K562 (cell line): ENCODE results near the gene SRPK3. TPM values are rescaled to one million over a fixed set of nuclear protein-coding genes. Genes with fewer than 3 reads are reported as not detected.

Experiments used
- ATAC-seq: fragments of 200-7000 bp; cut with Tn5 transposase; 3 replicates; pipeline ENCODE4 v1.9.1; 2020; ENCODE audit warnings: moderate library complexity
- BruUV-seq: library from RNA; stranded (reverse); fragments of 400-500 nt; replicated peaks from 2 replicates; lab custom pipeline; 2021; lab: Mats Ljungman, UMichigan
- CTCF ChIA-PET: fragments of 300-600 bp; formaldehyde crosslinking; extraction: SDS; loops from one replicate; lab custom pipeline; 2021; ENCODE audit warnings: low intra/inter-chr PET ratio; lab: Yijun Ruan, JAX
- POLR2A ChIA-PET: fragments of 300-600, 350-650 bp; sonication (Branson Sonifier 250); formaldehyde crosslinking; extraction: SDS; loops from one replicate; lab custom pipeline; 2021; ENCODE audit warnings: antibody characterized with exemption, inconsistent platforms; lab: Yijun Ruan, JAX
- DNase-seq, 4 experiments: peaks; one replicate each; pipeline versions ENCODE4 v3.0.0 to v3.0.0-alpha.2; 2011 to 2018; ENCODE audit warnings: low spot score in 3 of 4, mixed read lengths in 3 of 4; ENCODE audit errors: extremely low read depth in 1 of 4
- FAIRE-seq: peaks from 2 replicates; lab custom pipeline; 2011; peaks lifted over from hg19 to GRCh38; lab: Jason Lieb, UNC
- H2AFZ ChIP-seq: 2 replicates; pipeline ENCODE4 v1.6.0; 2011; ENCODE audit warnings: low read depth, low read length, control low read depth, inconsistent platforms
- H3K27ac ChIP-seq: fragments of 200-600 bp; 3 replicates; pipeline ENCODE4 v1.8.0; 2011; ENCODE audit warnings: low read depth, mild to moderate bottlenecking, control low read depth, inconsistent platforms, low read length, moderate library complexity, mixed read lengths; ENCODE audit errors: extremely low read depth
- H3K27me3 ChIP-seq, 2 experiments: fragments of 300-600 bp in 1 of 2; 2 replicates in 1 of 2; 3 replicates in 1 of 2; pipeline versions ENCODE4 v1.6.0 to v1.8.0; 2011; ENCODE audit warnings: inconsistent platforms in 2 of 2, low read length in 2 of 2, mild to moderate bottlenecking in 1 of 2, mixed read lengths in 1 of 2, moderate library complexity in 1 of 2; ENCODE audit not compliant: control insufficient read depth in 2 of 2, insufficient read depth in 2 of 2
- H3K36me3 ChIP-seq: fragments of 300-600 bp; 3 replicates; pipeline ENCODE4 v1.8.0; 2011; ENCODE audit warnings: mild to moderate bottlenecking, low read length, inconsistent platforms; ENCODE audit not compliant: control insufficient read depth, insufficient read depth
- H3K4me1 ChIP-seq, 2 experiments: fragments of 200-600 bp in 1 of 2; replicated peaks in 1 of 2; 2 replicates in 1 of 2; 3 replicates in 1 of 2; pipeline versions ENCODE4 v1.5.1 to v1.8.0; 2011; ENCODE audit warnings: inconsistent platforms in 2 of 2, low read length in 2 of 2, mild to moderate bottlenecking in 1 of 2, mixed read lengths in 1 of 2, moderate library complexity in 1 of 2; ENCODE audit not compliant: control insufficient read depth in 2 of 2, insufficient read depth in 2 of 2
- H3K4me2 ChIP-seq: 2 replicates; pipeline ENCODE4 v1.6.1; 2011; ENCODE audit warnings: low read length, control low read depth, inconsistent platforms, mixed read lengths; ENCODE audit not compliant: insufficient read depth
- H3K4me3 ChIP-seq: fragments of 200-600 bp; sonication (generic), shearing (Covaris generic); 2 replicates; pipeline ENCODE4 v1.5.1; 2016; ENCODE audit warnings: control low read depth, inconsistent platforms
- H3K79me2 ChIP-seq: fragments of 200-600 bp; 3 replicates; pipeline ENCODE4 v1.8.0; 2011; ENCODE audit warnings: low read length, inconsistent platforms; ENCODE audit not compliant: control insufficient read depth, insufficient read depth
- H3K9ac ChIP-seq, 2 experiments: 2 replicates each; pipeline versions ENCODE4 v1.6.0 to v1.6.1; 2011; ENCODE audit warnings: low read depth in 2 of 2, low read length in 2 of 2, control low read depth in 1 of 2, inconsistent platforms in 1 of 2, mild to moderate bottlenecking in 1 of 2, mixed read lengths in 1 of 2; ENCODE audit not compliant: insufficient read depth in 1 of 2
- H3K9me1 ChIP-seq: one replicate; pipeline ENCODE4 v1.6.0; 2011; ENCODE audit warnings: inconsistent platforms, mild to moderate bottlenecking, low read length, moderate library complexity; ENCODE audit not compliant: control insufficient read depth, insufficient read depth
- H3K9me3 ChIP-seq: replicated peaks from 2 replicates; pipeline ENCODE4 v1.5.1; 2011; ENCODE audit warnings: low read depth, low read length, inconsistent platforms; ENCODE audit not compliant: control insufficient read depth, insufficient read depth
- H4K20me1 ChIP-seq: replicated peaks from 2 replicates; pipeline ENCODE4 v1.6.1; 2011; ENCODE audit warnings: low read length, inconsistent platforms, mixed read lengths; ENCODE audit not compliant: control insufficient read depth, insufficient read depth
- RNF2 ChIP-seq: sonication (generic); IDR thresholded peaks from 2 replicates; pipeline ENCODE4 v1.6.1; 2016
- SMARCA5 ChIP-seq: fragments of 450-650 bp; IDR thresholded peaks from 2 replicates; pipeline ENCODE4 v1.6.1; 2016
- ZNF133 ChIP-seq: fragments of 250-450 bp; sonication (Bioruptor Pico); IDR thresholded peaks from 2 replicates; pipeline ENCODE4 v1.4.0; 2020; ENCODE audit warnings: mild to moderate bottlenecking
- ZNF507 ChIP-seq: conservative IDR thresholded peaks from 2 replicates; pipeline ENCODE4 v1.6.1; 2017; ENCODE audit warnings: missing genetic modification characterization, missing compliant biosample characterization
- WGBS: fragments of 100-300 bp; shearing (Covaris generic); methylation state at CpG from one replicate; pipeline ENCODE4 v1.1.6; 2016; ENCODE audit warnings: low coverage, mixed read lengths; ENCODE audit not compliant: insufficient coverage; ENCODE audit errors: missing lambda C conversion rate; 5-methylcytosine and 5-hydroxymethylcytosine counted together
- in situ Hi-C: fragments of 300-500 bp; cut with MboI; formaldehyde crosslinking; loops from 4 replicates; pipeline ENCODE4 v1.15.0; 2018; ENCODE audit warnings: inconsistent platforms, mixed read lengths
- intact Hi-C: fragments of 100-400 bp; cut with micrococcal nuclease; formaldehyde crosslinking; loops from 2 replicates; pipeline ENCODE4 v1.14.2; 2022
- polyA plus RNA-seq, 8 experiments: library from polyadenylated mRNA; depleted of rRNA in 4 of 8; stranded (reverse) in 5 of 8; unstranded in 3 of 8; fragments of >200 nt; fragmentation: Nextera tagmentation in 2 of 8; fragmentation: Illumina TruSeq in 1 of 8; extraction: Ambion mirVana in 2 of 8; extraction: Trizol in 1 of 8; gene quantifications; 2 replicates each; pipeline versions ENCODE4 v1.2.1 to v1.2.3, GENCODE V29; 2011 to 2014; ENCODE audit warnings: inconsistent platforms in 1 of 8, missing spikeins in 1 of 8
- total RNA-seq, 7 experiments: library from RNA; depleted of rRNA in 6 of 7; stranded (reverse); fragments of >200 nt in 6 of 7; fragmentation: Illumina TruSeq in 2 of 7; extraction: Trizol in 2 of 7; gene quantifications; 2 replicates each; pipeline versions ENCODE4 v1.2.1 to v1.2.3, GENCODE V29; 2011 to 2021; ENCODE audit warnings: low replicate concordance in 1 of 7
- TF ChIP-seq, protein P1 (sequence below): fragments of 450-650 bp; IDR thresholded peaks from 2 replicates; pipeline ENCODE4 v1.6.1; 2016
- TF ChIP-seq, protein P2 (sequence below): fragments of 250-450 bp; sonication (Bioruptor Pico); IDR thresholded peaks from 2 replicates; pipeline ENCODE4 v1.4.0; 2020
- TF ChIP-seq, protein P3 (sequence below): fragments of 250-450 bp; sonication (Bioruptor Pico); IDR thresholded peaks from 2 replicates; pipeline ENCODE4 v1.8.0; 2021; ENCODE audit warnings: mild to moderate bottlenecking, moderate library complexity

Gene SRPK3
- total and polyA plus RNA-seq, 9 of the 15 experiments (the other 6 are each of a cell fraction or from before 2014, with no cell fraction given), result 0.01 to 0.09 (median 0.04) TPM; not detected in 2

DNA sequence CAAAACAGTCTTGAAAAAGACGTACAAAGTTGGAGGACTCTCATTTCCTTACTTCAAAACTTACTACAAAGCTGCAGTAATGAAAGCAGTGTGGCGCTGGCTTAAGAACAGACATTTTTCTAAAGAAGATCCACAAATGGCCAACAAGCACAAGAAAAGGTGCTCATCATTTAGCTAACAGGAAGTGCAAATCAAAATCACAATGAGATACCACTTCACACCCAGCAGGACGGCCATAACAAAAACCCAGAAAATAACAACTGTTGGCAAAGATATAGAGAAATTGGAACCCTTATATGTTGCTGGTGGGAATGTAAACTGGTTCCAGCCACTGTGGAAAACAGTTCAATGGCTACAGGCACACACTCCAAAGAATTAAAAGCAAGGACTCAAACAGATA is 46.2 kb downstream of the SRPK3 start:
- BruUV-seq, result no TSS peak
- WGBS, result 3% methylated on average over 3 of the region's 3 CpGs

More for the DNA sequence above, 46.2 kb downstream of the SRPK3 start:
- ChIA-PET CTCF (no interaction called here), POLR2A (no interaction called here)
- H3K9ac ChIP-seq, result no peak overlapping the region
- no peak overlapping the region for H3K4me3 ChIP-seq
- no peak overlapping the region for H3K4me2 ChIP-seq
- H4K20me1 ChIP-seq, result no peaks in the 10 kb centered on the region
- H3K9me1 ChIP-seq, result no peaks in the 10 kb centered on the region
- no peaks in the 10 kb centered on the region for H3K9me3 ChIP-seq
- in situ Hi-C loops, result no loop called here
- DNase-seq (no peak), FAIRE-seq (no peak), ATAC-seq (no peak)
- TF ChIP-seq ZNF507 (tag) (no peak), RNF2 (no peak), ZNF133 (CRISPR knock-in tag) (no peak), SMARCA5 (no peak)
- TF ChIP-seq, protein P1, sequence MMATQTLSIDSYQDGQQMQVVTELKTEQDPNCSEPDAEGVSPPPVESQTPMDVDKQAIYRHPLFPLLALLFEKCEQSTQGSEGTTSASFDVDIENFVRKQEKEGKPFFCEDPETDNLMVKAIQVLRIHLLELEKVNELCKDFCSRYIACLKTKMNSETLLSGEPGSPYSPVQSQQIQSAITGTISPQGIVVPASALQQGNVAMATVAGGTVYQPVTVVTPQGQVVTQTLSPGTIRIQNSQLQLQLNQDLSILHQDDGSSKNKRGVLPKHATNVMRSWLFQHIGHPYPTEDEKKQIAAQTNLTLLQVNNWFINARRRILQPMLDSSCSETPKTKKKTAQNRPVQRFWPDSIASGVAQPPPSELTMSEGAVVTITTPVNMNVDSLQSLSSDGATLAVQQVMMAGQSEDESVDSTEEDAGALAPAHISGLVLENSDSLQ, result no peak
- TF ChIP-seq, protein P2, sequence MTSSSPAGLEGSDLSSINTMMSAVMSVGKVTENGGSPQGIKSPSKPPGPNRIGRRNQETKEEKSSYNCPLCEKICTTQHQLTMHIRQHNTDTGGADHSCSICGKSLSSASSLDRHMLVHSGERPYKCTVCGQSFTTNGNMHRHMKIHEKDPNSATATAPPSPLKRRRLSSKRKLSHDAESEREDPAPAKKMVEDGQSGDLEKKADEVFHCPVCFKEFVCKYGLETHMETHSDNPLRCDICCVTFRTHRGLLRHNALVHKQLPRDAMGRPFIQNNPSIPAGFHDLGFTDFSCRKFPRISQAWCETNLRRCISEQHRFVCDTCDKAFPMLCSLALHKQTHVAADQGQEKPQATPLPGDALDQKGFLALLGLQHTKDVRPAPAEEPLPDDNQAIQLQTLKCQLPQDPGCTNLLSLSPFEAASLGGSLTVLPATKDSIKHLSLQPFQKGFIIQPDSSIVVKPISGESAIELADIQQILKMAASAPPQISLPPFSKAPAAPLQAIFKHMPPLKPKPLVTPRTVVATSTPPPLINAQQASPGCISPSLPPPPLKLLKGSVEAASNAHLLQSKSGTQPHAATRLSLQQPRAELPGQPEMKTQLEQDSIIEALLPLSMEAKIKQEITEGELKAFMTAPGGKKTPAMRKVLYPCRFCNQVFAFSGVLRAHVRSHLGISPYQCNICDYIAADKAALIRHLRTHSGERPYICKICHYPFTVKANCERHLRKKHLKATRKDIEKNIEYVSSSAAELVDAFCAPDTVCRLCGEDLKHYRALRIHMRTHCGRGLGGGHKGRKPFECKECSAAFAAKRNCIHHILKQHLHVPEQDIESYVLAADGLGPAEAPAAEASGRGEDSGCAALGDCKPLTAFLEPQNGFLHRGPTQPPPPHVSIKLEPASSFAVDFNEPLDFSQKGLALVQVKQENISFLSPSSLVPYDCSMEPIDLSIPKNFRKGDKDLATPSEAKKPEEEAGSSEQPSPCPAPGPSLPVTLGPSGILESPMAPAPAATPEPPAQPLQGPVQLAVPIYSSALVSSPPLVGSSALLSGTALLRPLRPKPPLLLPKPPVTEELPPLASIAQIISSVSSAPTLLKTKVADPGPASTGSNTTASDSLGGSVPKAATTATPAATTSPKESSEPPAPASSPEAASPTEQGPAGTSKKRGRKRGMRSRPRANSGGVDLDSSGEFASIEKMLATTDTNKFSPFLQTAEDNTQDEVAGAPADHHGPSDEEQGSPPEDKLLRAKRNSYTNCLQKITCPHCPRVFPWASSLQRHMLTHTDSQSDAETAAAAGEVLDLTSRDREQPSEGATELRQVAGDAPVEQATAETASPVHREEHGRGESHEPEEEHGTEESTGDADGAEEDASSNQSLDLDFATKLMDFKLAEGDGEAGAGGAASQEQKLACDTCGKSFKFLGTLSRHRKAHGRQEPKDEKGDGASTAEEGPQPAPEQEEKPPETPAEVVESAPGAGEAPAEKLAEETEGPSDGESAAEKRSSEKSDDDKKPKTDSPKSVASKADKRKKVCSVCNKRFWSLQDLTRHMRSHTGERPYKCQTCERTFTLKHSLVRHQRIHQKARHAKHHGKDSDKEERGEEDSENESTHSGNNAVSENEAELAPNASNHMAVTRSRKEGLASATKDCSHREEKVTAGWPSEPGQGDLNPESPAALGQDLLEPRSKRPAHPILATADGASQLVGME (CRISPR knock-in tag), result no peak
- TF ChIP-seq, protein P3, sequence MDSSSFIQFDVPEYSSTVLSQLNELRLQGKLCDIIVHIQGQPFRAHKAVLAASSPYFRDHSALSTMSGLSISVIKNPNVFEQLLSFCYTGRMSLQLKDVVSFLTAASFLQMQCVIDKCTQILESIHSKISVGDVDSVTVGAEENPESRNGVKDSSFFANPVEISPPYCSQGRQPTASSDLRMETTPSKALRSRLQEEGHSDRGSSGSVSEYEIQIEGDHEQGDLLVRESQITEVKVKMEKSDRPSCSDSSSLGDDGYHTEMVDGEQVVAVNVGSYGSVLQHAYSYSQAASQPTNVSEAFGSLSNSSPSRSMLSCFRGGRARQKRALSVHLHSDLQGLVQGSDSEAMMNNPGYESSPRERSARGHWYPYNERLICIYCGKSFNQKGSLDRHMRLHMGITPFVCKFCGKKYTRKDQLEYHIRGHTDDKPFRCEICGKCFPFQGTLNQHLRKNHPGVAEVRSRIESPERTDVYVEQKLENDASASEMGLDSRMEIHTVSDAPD, result no peak
- H3K36me3 ChIP-seq, result no peaks in the 10 kb centered on the region
- no peak overlapping the region for H2AFZ ChIP-seq
- intact Hi-C loops, result no loop called here
- H3K27ac ChIP-seq, result no peak overlapping the region
- peaks cover 22 to 57% of the 10 kb centered on the region in 2 experiments; a peak in 4 of 5 replicates for H3K27me3 ChIP-seq
- H3K79me2 ChIP-seq, result no peaks in the 10 kb centered on the region
- H3K4me1 ChIP-seq, result peaks cover 0 to 28% of the 10 kb centered on the region in 2 experiments; a peak in 2 of 5 replicates
